Testis (tissue), 2 donors: Measurements from ENCODE around the gene GTF2A2.
"Not testable (repeated sequence)": the region's sequence is repeated elsewhere in the genome, so short reads cannot be mapped to it uniquely, and the experiment has no call there.

Source experiments
- CTCF ChIP-seq, 3 experiments: fragments of 450-650 bp in 2 of 3; fragments of 200-600 bp in 1 of 3; sonication (generic) in 1 of 3; IDR thresholded peaks; one replicate each; pipeline ENCODE4 v1.5.1; 2016 to 2019; ENCODE audit warnings: antibody characterized with exemption in 3 of 3, mild to moderate bottlenecking in 2 of 3, moderate library complexity in 1 of 3
- POLR2A ChIP-seq: fragments of 450-650 bp; IDR thresholded peaks from one replicate; pipeline ENCODE4 v1.6.1; 2017; ENCODE audit warnings: antibody characterized with exemption, mild to moderate bottlenecking, moderate library complexity

GRCh38 chr15:59637507-59637906 lies 19.8 kb downstream of the GTF2A2 start:
- TF ChIP-seq CTCF (IDR thresholded peaks at IDR 0.05); POLR2A: not testable (repeated sequence)
